GM12878 (cell line): ENCODE data around the gene COL6A1. TPM values are rescaled to one million over a fixed set of nuclear protein-coding genes. Genes with fewer than 3 reads are reported as not detected.
A peak's percentile ranks its signal among the peaks of the same experiment; 100 is the strongest.

Source experiments
- ATAC-seq: fragments of 200-7000 bp; cut with Tn5 transposase; 3 replicates; pipeline ENCODE4 v1.9.1; 2020; ENCODE audit warnings: mild to moderate bottlenecking, moderate library complexity
- BruUV-seq: library from RNA; stranded (reverse); fragments of 400-500 nt; replicated peaks from 2 replicates; lab custom pipeline; 2021; lab: Mats Ljungman, UMichigan
- CTCF ChIA-PET: fragments of 300-600 bp; sonication (Branson Sonifier 250); formaldehyde crosslinking; extraction: SDS; loops from one replicate; lab custom pipeline; 2021; ENCODE audit warnings: inconsistent platforms; lab: Yijun Ruan, JAX
- POLR2A ChIA-PET: fragments of 350-600 bp; formaldehyde crosslinking; extraction: SDS; loops from one replicate; lab custom pipeline; 2021; ENCODE audit warnings: inconsistent platforms; lab: Charles Lee
- RAD21 ChIA-PET: fragments of 300-600 bp; sonication (Branson Sonifier 250); formaldehyde crosslinking; loops from one replicate; lab custom pipeline; 2023; ENCODE audit warnings: antibody characterized with exemption; ENCODE audit not compliant: unreplicated experiment; lab: Charles Lee
- SMC1A ChIA-PET: fragments of 300-600 bp; sonication (Branson Sonifier 250); formaldehyde crosslinking; loops from one replicate; lab custom pipeline; 2023; ENCODE audit not compliant: unreplicated experiment, uncharacterized antibody; lab: Charles Lee
- DNase-seq: peaks from one replicate; pipeline ENCODE4 v3.0.0-alpha.2; 2011; ENCODE audit warnings: low read depth, low spot score
- FAIRE-seq: peaks from 3 replicates; lab custom pipeline; 2011; peaks lifted over from hg19 to GRCh38; lab: Jason Lieb, UNC
- H2AFZ ChIP-seq: 2 replicates; pipeline ENCODE4 v1.6.0; 2011; ENCODE audit warnings: low read depth, low read length, control low read depth; ENCODE audit not compliant: control insufficient read depth
- H3K27ac ChIP-seq: 2 replicates; pipeline ENCODE4 v1.5.1; 2011; ENCODE audit warnings: control low read depth; ENCODE audit not compliant: control insufficient read depth, insufficient read depth
- H3K27me3 ChIP-seq, 2 experiments: replicated peaks in 1 of 2; 2 replicates each; pipeline versions ENCODE4 v1.6.0 to v1.6.1; 2011; ENCODE audit warnings: low read length in 1 of 2; ENCODE audit not compliant: control insufficient read depth in 2 of 2, insufficient read depth in 2 of 2
- H3K36me3 ChIP-seq, 2 experiments: 2 replicates each; pipeline ENCODE4 v1.5.1; 2011; ENCODE audit warnings: low read length in 1 of 2; ENCODE audit not compliant: control insufficient read depth in 2 of 2, insufficient read depth in 2 of 2
- H3K4me1 ChIP-seq: 2 replicates; pipeline ENCODE4 v1.6.1; 2011; ENCODE audit warnings: mild to moderate bottlenecking, low read length, moderate library complexity, mixed read lengths; ENCODE audit not compliant: control insufficient read depth, insufficient read depth
- H3K4me2 ChIP-seq: 2 replicates; pipeline ENCODE4 v1.6.0; 2011; ENCODE audit warnings: control low read depth; ENCODE audit not compliant: control insufficient read depth, insufficient read depth
- H3K4me3 ChIP-seq: fragments of 200-600 bp; sonication (generic); 2 replicates; pipeline ENCODE4 v1.5.1; 2016
- H3K79me2 ChIP-seq: 2 replicates; pipeline ENCODE4 v1.6.0; 2011; ENCODE audit warnings: low read length; ENCODE audit not compliant: control insufficient read depth, insufficient read depth
- H3K9ac ChIP-seq: 2 replicates; pipeline ENCODE4 v1.8.0; 2011; ENCODE audit warnings: low read length, control low read depth, mixed read lengths; ENCODE audit not compliant: control insufficient read depth, insufficient read depth
- H3K9me3 ChIP-seq: replicated peaks from 3 replicates; pipeline ENCODE4 v1.5.1; 2011; ENCODE audit warnings: mild to moderate bottlenecking, low read length; ENCODE audit not compliant: control insufficient read depth, insufficient read depth
- H4K20me1 ChIP-seq: 2 replicates; pipeline ENCODE4 v1.6.0; 2011; ENCODE audit not compliant: control insufficient read depth, insufficient read depth
- BACH1 ChIP-seq: fragments of 450-650 bp; IDR thresholded peaks from 2 replicates; pipeline ENCODE4 v1.6.1; 2017; ENCODE audit warnings: mild to moderate bottlenecking, borderline replicate concordance
- BHLHE40 ChIP-seq, 2 experiments: fragments of 450-650 bp in 1 of 2; IDR thresholded peaks; 2 replicates each; pipeline ENCODE4 v1.6.1; 2011 to 2017; ENCODE audit warnings: low read depth in 2 of 2, borderline replicate concordance in 1 of 2, improper control_type of control experiment in 1 of 2, low read length in 1 of 2, mild to moderate bottlenecking in 1 of 2
- CBX3 ChIP-seq: fragments of 200-600 bp; sonication (generic); IDR thresholded peaks from 2 replicates; pipeline ENCODE4 v1.6.1; 2016; ENCODE audit warnings: low read depth, borderline replicate concordance
- CHD1 ChIP-seq: IDR thresholded peaks from 2 replicates; pipeline ENCODE4 v1.6.1; 2012; ENCODE audit warnings: low read depth, low read length, improper control_type of control experiment
- EGR1 ChIP-seq, 2 experiments: IDR thresholded peaks; 1 replicate in 1 of 2; 2 replicates in 1 of 2; pipeline ENCODE4 v1.6.1; 2011 to 2012; ENCODE audit warnings: low read depth in 2 of 2, low read length in 2 of 2, borderline replicate concordance in 1 of 2, mild to moderate bottlenecking in 1 of 2, moderate library complexity in 1 of 2
- ESRRA ChIP-seq: IDR thresholded peaks from 2 replicates; pipeline ENCODE4 v1.6.1; 2012; ENCODE audit warnings: mild to moderate bottlenecking, low read length, improper control_type of control experiment
- FOXK2 ChIP-seq: fragments of 450-650 bp; IDR thresholded peaks from 2 replicates; pipeline ENCODE4 v1.6.1; 2017; ENCODE audit warnings: mild to moderate bottlenecking, moderate library complexity
- HDGF ChIP-seq: fragments of 450-650 bp; IDR thresholded peaks from 2 replicates; pipeline ENCODE4 v1.6.1; 2016; ENCODE audit warnings: antibody characterized with exemption
- MAX ChIP-seq: IDR thresholded peaks from 2 replicates; pipeline ENCODE4 v1.6.1; 2012; ENCODE audit warnings: low read depth, low read length, improper control_type of control experiment
- MEF2B ChIP-seq: fragments of 450-650 bp; IDR thresholded peaks from 2 replicates; pipeline ENCODE4 v1.6.1; 2018; ENCODE audit warnings: mild to moderate bottlenecking, moderate library complexity; ENCODE audit not compliant: partially characterized antibody, poor library complexity, severe bottlenecking
- NFXL1 ChIP-seq: fragments of 450-650 bp; IDR thresholded peaks from 2 replicates; pipeline ENCODE4 v1.6.1; 2017; ENCODE audit warnings: antibody characterized with exemption, mild to moderate bottlenecking, borderline replicate concordance
- NRF1 ChIP-seq: conservative IDR thresholded peaks from 2 replicates; pipeline ENCODE4 v1.6.1; 2011; ENCODE audit warnings: mild to moderate bottlenecking, low read depth, low read length, improper control_type of control experiment
- PML ChIP-seq: IDR thresholded peaks from 2 replicates; pipeline ENCODE4 v1.6.1; 2012; ENCODE audit warnings: low read length, inconsistent platforms
- SMAD1 ChIP-seq: fragments of 450-650 bp; IDR thresholded peaks from 2 replicates; pipeline ENCODE4 v1.6.1; 2018; ENCODE audit warnings: mild to moderate bottlenecking, low read depth; ENCODE audit not compliant: partially characterized antibody
- STAT3 ChIP-seq: IDR thresholded peaks from 2 replicates; pipeline ENCODE4 v1.6.1; 2011; ENCODE audit warnings: low read depth, low read length, improper control_type of control experiment
- TCF3 ChIP-seq: IDR thresholded peaks from 2 replicates; pipeline ENCODE4 v1.6.1; 2012; ENCODE audit warnings: low read depth, mild to moderate bottlenecking, low read length, borderline replicate concordance; ENCODE audit not compliant: insufficient read depth
- YY1 ChIP-seq: IDR thresholded peaks from 2 replicates; pipeline ENCODE4 v1.6.1; 2011; ENCODE audit warnings: low read depth, mild to moderate bottlenecking, low read length
- WGBS: methylation state at CpG from one replicate; pipeline ENCODE4 v1.1.6; 2016; ENCODE audit warnings: low lambda C conversion rate; ENCODE audit not compliant: insufficient replicate concordance, insufficient coverage; ENCODE audit errors: missing lambda C conversion rate; 5-methylcytosine and 5-hydroxymethylcytosine counted together
- in situ Hi-C: fragments of 300-500 bp; cut with MboI; formaldehyde crosslinking; loops from 9 replicates; pipeline ENCODE4 v1.14.3; 2018; ENCODE audit warnings: mixed read lengths
- intact Hi-C: fragments of 100-400 bp; cut with micrococcal nuclease; formaldehyde crosslinking; loops from one replicate; pipeline ENCODE4 v1.14.2; 2022; ENCODE audit not compliant: unreplicated experiment
- polyA plus RNA-seq, 11 experiments: library from polyadenylated mRNA; depleted of rRNA in 4 of 11; unstranded in 6 of 11; stranded (reverse) in 5 of 11; fragments of >200 nt; fragmentation: Nextera tagmentation in 4 of 11; fragmentation: Illumina TruSeq in 1 of 11; extraction: Ambion mirVana in 4 of 11; extraction: Trizol in 1 of 11; gene quantifications; 1 replicate in 1 of 11; 2 replicates in 10 of 11; pipeline versions ENCODE4 v1.2.1 to v1.2.3, GENCODE V29; 2011 to 2016; ENCODE audit warnings: inconsistent platforms in 2 of 11, missing spikeins in 2 of 11, low read depth in 1 of 11
- total RNA-seq, 4 experiments: library from RNA; depleted of rRNA in 3 of 4; stranded (reverse); fragments of >200 nt in 3 of 4; fragmentation: Illumina TruSeq in 1 of 4; extraction: Trizol in 1 of 4; gene quantifications; 2 replicates each; pipeline versions ENCODE4 v1.2.1 to v1.2.3, GENCODE V29; 2013 to 2021
- TF ChIP-seq, protein P1 (sequence below): fragments of 450-650 bp; IDR thresholded peaks from 2 replicates; pipeline ENCODE4 v1.6.1; 2017; ENCODE audit warnings: mild to moderate bottlenecking, low read depth, inconsistent platforms; ENCODE audit not compliant: poor library complexity, severe bottlenecking

The COL6A1 gene
- total and polyA plus RNA-seq, 10 of the 15 experiments (the other 5 are each of a cell fraction or from before 2014, with no cell fraction given) = 0.12 to 1.3 (median 0.20) TPM; not detected in 7

DNA sequence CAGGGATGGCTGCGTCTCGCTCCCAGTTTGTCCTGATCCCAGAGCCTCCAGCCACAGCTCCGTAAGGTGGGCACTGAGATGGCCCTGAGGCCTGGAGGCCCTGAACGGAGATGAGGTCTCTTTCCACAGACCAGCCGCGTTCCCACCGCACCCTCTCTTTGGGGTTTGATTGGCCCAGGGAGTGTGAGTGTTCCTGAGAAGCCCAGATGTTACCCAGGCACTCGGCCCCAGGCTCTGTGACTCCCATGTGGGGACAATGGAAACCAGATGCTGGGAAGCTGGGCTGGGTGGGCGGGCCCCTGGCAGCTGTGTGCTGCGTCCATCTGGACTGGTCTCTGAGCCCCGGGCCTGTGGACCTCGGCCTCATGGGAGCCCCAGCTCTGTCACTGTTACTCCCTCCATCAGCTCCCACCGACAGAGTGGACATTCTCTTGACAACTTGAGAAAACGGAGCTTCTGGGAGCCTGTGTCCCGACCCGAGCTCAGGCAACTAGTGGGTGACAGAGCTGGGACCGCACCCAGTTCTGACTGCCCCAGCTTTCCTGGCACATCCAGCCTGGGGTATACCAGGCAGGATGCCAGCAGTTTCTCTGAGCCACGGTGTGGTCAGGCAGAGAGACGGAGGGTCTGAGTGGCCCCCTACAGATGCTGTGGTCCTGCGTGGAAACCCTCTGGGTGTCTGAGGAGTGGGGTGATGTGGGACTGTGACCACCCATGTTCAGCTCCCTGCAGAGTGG is 9.8 kb upstream of the COL6A1 start (continued):
- TF ChIP-seq NFXL1 = no peak
- TF ChIP-seq MAX = no peak

GRCh38 chr21:45972353-45972715 is 9.2 kb upstream of the COL6A1 start:
- H3K4me2 ChIP-seq = peak overlapping the region; percentile 95
- H3K9ac ChIP-seq = no peak overlapping the region
- intact Hi-C loops (loop anchor here (5.0 kb wide), 1 partner anchor 170 kb away; no protein-coding TSS in a partner anchor), in situ Hi-C loops (no loop called here)
- H2AFZ ChIP-seq = no peak overlapping the region
- no peak overlapping the region for H3K4me3 ChIP-seq
- peaks cover 8% of the 10 kb centered on the region for H3K4me1 ChIP-seq
- RAD21 ChIA-PET = no interaction called here
- BruUV-seq = no TSS peak
- H3K79me2 ChIP-seq = no peaks in the 10 kb centered on the region
- ATAC-seq (no peak), FAIRE-seq (no peak), DNase-seq (no peak)
- no peaks in the 10 kb centered on the region for H3K9me3 ChIP-seq
- 34% methylated on average over 15 of the region's 19 CpGs for WGBS
- H3K36me3 ChIP-seq = no peaks in the 10 kb centered on the region
- peaks cover 5 to 7% of the 10 kb centered on the region in 2 experiments; a peak in 3 of 4 replicates for H3K27me3 ChIP-seq
- POLR2A ChIA-PET = interaction anchor here (2.3 kb wide), 1 partner anchor 171 kb away, joined by 5 read pairs; no protein-coding TSS in a partner anchor
- no peaks in the 10 kb centered on the region for H4K20me1 ChIP-seq
- TF ChIP-seq CHD1 (no peak), BHLHE40 (IDR thresholded peaks at IDR 0.05; ENCODE audit: borderline replicate concordance in 1 of 2, low read depth in 2 of 2, low read length in 1 of 2) (no peak), STAT3 (no peak), EGR1 (IDR thresholded peaks at IDR 0.05; ENCODE audit: borderline replicate concordance in 1 of 2, low read depth in 2 of 2, low read length in 2 of 2) (no peak), YY1 (no peak), CBX3 (no peak), SMAD1 (no peak), PML (no peak), MEF2B (no peak), NRF1 (no peak), TCF3 (no peak), FOXK2 (no peak), HDGF (no peak), ESRRA (no peak), BACH1 (no peak)
- TF ChIP-seq, protein P1, sequence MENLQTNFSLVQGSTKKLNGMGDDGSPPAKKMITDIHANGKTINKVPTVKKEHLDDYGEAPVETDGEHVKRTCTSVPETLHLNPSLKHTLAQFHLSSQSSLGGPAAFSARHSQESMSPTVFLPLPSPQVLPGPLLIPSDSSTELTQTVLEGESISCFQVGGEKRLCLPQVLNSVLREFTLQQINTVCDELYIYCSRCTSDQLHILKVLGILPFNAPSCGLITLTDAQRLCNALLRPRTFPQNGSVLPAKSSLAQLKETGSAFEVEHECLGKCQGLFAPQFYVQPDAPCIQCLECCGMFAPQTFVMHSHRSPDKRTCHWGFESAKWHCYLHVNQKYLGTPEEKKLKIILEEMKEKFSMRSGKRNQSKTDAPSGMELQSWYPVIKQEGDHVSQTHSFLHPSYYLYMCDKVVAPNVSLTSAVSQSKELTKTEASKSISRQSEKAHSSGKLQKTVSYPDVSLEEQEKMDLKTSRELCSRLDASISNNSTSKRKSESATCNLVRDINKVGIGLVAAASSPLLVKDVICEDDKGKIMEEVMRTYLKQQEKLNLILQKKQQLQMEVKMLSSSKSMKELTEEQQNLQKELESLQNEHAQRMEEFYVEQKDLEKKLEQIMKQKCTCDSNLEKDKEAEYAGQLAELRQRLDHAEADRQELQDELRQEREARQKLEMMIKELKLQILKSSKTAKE = no peak
- CTCF ChIA-PET = interaction anchor here (1.0 to 3.4 kb wide), 2 partner anchors 9 to 171 kb away, joined by 3 to 19 read pairs; no protein-coding TSS in a partner anchor
- H3K27ac ChIP-seq = no peak overlapping the region
- SMC1A ChIA-PET = no interaction called here
